HepG2 (cell line): Measurements from ENCODE around the gene FLAD1. TPM values are rescaled to one million over a fixed set of nuclear protein-coding genes. Genes with fewer than 3 reads are reported as not detected.

Source experiments
- HOMEZ ChIP-seq: IDR thresholded peaks from 2 replicates; pipeline ENCODE4 v1.6.1; 2016; ENCODE audit warnings: low read depth
- KDM1A ChIP-seq: IDR thresholded peaks from 2 replicates; pipeline ENCODE4 v1.6.1; 2016; ENCODE audit warnings: missing compliant biosample characterization
- SRSF9 ChIP-seq: fragments of 200-400 bp; formaldehyde crosslinking; IDR thresholded peaks from 2 replicates; pipeline ENCODE4 v1.6.1; 2018; ENCODE audit warnings: borderline replicate concordance, mild to moderate bottlenecking, low read depth, low read length; ENCODE audit not compliant: insufficient read depth, poor library complexity, severe bottlenecking
- ZBTB2 ChIP-seq: sonication (generic); formaldehyde crosslinking; IDR thresholded peaks from 2 replicates; pipeline ENCODE4 v1.8.0; 2022; ENCODE audit warnings: low read depth, missing genetic modification reagents
- ZNF441 ChIP-seq: sonication (generic); formaldehyde crosslinking; IDR thresholded peaks from 2 replicates; pipeline ENCODE4 v1.7.0; 2021; ENCODE audit warnings: missing genetic modification reagents, borderline replicate concordance
- ZNF597 ChIP-seq: sonication (generic); formaldehyde crosslinking; IDR thresholded peaks from 2 replicates; pipeline ENCODE4 v1.5.0; 2020; ENCODE audit warnings: missing genetic modification reagents
- ZNF639 ChIP-seq: conservative IDR thresholded peaks from 2 replicates; pipeline ENCODE4 v1.6.1; 2018; ENCODE audit warnings: missing genetic modification reagents
- ZNF850 ChIP-seq: sonication (generic); formaldehyde crosslinking; conservative IDR thresholded peaks from 2 replicates; pipeline ENCODE4 v1.9.0; 2021; ENCODE audit warnings: mild to moderate bottlenecking, missing genetic modification reagents
- polyA plus RNA-seq, 8 experiments: library from polyadenylated mRNA; depleted of rRNA in 3 of 8; stranded (reverse) in 7 of 8; unstranded in 1 of 8; fragments of >200 nt; fragmentation: Illumina TruSeq in 4 of 8; extraction: Trizol in 4 of 8; gene quantifications; 2 replicates each; pipeline versions ENCODE4 v1.2.1 to v1.2.3, GENCODE V29; 2011 to 2016; ENCODE audit warnings: low read depth in 4 of 8, missing spikeins in 1 of 8, mixed read lengths in 1 of 8; ENCODE audit not compliant: insufficient read depth in 1 of 8
- total RNA-seq, 5 experiments: library from RNA; depleted of rRNA; stranded (reverse); fragments of >200 nt; fragmentation: Illumina TruSeq; extraction: Trizol; gene quantifications; 2 replicates each; pipeline ENCODE4 v1.2.3, GENCODE V29; 2016; ENCODE audit warnings: low read depth in 1 of 5
- TF ChIP-seq, protein P1 (sequence below): sonication (generic); formaldehyde crosslinking; IDR thresholded peaks from 2 replicates; pipeline ENCODE4 v1.5.0; 2020; ENCODE audit warnings: missing genetic modification reagents, mild to moderate bottlenecking, borderline replicate concordance
- TF ChIP-seq, protein P2 (sequence below): sonication (generic); formaldehyde crosslinking; IDR thresholded peaks from 2 replicates; pipeline ENCODE4 v1.8.1; 2023; ENCODE audit warnings: missing genetic modification reagents, inconsistent platforms, borderline replicate concordance
- TF ChIP-seq, protein P3 (sequence below): sonication (generic); formaldehyde crosslinking; IDR thresholded peaks from 2 replicates; pipeline ENCODE4 v1.5.0; 2020; ENCODE audit warnings: mild to moderate bottlenecking, missing genetic modification reagents, borderline replicate concordance
- TF ChIP-seq, protein P4 (sequence below): sonication (generic); formaldehyde crosslinking; IDR thresholded peaks from 2 replicates; pipeline ENCODE4 v1.4.0; 2020; ENCODE audit warnings: mild to moderate bottlenecking, missing genetic modification reagents

The FLAD1 gene
- total and polyA plus RNA-seq, 2 of the 13 experiments (the other 11 are each of a cell fraction or from before 2014, with no cell fraction given), result 25.9 to 32.8 TPM

GRCh38 chr1:154944401-154945159 lies 38.6 kb upstream of the FLAD1 start (continued):
- TF ChIP-seq ZBTB2 (no peak), ZNF850 (CRISPR knock-in tag) (0 out of 2 replicates have a peak, but pooled peaks have one; percentile 25), HOMEZ (CRISPR knock-in tag) (peak; percentile 21; the same call in 1 of the 2 replicates), ZNF597 (CRISPR knock-in tag) (no peak), SRSF9 (no peak), KDM1A (no peak), ZNF441 (CRISPR knock-in tag) (no peak), ZNF639 (CRISPR knock-in tag) (no peak)
- TF ChIP-seq, protein P1, sequence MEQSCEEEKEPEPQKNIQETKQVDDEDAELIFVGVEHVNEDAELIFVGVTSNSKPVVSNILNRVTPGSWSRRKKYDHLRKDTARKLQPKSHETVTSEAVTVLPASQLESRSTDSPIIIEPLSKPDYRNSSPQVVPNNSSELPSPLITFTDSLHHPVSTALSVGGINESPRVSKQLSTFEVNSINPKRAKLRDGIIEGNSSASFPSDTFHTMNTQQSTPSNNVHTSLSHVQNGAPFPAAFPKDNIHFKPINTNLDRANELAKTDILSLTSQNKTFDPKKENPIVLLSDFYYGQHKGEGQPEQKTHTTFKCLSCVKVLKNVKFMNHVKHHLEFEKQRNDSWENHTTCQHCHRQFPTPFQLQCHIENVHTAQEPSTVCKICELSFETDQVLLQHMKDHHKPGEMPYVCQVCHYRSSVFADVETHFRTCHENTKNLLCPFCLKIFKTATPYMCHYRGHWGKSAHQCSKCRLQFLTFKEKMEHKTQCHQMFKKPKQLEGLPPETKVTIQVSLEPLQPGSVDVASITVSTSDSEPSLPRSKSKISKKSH (CRISPR knock-in tag), result no peak
- TF ChIP-seq, protein P2, sequence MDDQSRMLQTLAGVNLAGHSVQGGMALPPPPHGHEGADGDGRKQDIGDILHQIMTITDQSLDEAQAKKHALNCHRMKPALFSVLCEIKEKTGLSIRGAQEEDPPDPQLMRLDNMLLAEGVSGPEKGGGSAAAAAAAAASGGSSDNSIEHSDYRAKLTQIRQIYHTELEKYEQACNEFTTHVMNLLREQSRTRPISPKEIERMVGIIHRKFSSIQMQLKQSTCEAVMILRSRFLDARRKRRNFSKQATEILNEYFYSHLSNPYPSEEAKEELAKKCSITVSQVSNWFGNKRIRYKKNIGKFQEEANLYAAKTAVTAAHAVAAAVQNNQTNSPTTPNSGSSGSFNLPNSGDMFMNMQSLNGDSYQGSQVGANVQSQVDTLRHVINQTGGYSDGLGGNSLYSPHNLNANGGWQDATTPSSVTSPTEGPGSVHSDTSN (CRISPR knock-in tag), result no peak
- TF ChIP-seq, protein P3, sequence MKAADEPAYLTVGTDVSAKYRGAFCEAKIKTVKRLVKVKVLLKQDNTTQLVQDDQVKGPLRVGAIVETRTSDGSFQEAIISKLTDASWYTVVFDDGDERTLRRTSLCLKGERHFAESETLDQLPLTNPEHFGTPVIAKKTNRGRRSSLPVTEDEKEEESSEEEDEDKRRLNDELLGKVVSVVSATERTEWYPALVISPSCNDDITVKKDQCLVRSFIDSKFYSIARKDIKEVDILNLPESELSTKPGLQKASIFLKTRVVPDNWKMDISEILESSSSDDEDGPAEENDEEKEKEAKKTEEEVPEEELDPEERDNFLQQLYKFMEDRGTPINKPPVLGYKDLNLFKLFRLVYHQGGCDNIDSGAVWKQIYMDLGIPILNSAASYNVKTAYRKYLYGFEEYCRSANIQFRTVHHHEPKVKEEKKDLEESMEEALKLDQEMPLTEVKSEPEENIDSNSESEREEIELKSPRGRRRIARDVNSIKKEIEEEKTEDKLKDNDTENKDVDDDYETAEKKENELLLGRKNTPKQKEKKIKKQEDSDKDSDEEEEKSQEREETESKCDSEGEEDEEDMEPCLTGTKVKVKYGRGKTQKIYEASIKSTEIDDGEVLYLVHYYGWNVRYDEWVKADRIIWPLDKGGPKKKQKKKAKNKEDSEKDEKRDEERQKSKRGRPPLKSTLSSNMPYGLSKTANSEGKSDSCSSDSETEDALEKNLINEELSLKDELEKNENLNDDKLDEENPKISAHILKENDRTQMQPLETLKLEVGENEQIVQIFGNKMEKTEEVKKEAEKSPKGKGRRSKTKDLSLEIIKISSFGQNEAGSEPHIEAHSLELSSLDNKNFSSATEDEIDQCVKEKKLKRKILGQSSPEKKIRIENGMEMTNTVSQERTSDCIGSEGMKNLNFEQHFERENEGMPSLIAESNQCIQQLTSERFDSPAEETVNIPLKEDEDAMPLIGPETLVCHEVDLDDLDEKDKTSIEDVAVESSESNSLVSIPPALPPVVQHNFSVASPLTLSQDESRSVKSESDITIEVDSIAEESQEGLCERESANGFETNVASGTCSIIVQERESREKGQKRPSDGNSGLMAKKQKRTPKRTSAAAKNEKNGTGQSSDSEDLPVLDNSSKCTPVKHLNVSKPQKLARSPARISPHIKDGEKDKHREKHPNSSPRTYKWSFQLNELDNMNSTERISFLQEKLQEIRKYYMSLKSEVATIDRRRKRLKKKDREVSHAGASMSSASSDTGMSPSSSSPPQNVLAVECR (CRISPR knock-in tag), result peak; percentile 68; the same call in 1 of the 2 replicates
- TF ChIP-seq, protein P4, sequence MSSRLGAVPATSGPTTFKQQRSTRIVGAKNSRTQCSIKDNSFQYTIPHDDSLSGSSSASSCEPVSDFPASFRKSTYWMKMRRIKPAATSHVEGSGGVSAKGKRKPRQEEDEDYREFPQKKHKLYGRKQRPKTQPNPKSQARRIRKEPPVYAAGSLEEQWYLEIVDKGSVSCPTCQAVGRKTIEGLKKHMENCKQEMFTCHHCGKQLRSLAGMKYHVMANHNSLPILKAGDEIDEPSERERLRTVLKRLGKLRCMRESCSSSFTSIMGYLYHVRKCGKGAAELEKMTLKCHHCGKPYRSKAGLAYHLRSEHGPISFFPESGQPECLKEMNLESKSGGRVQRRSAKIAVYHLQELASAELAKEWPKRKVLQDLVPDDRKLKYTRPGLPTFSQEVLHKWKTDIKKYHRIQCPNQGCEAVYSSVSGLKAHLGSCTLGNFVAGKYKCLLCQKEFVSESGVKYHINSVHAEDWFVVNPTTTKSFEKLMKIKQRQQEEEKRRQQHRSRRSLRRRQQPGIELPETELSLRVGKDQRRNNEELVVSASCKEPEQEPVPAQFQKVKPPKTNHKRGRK (CRISPR knock-in tag), result no peak
